ENCODE measurements around the gene NUDT11. TPM values are rescaled to one million over a fixed set of nuclear protein-coding genes. Genes with fewer than 3 reads are reported as not detected.
A peak's percentile ranks its signal among the peaks of the same experiment; 100 is the strongest.

The NUDT11 gene
- 23.6 and 25.7 TPM in 2 replicates for total RNA-seq (2021)
- long read RNA-seq, transcript NUDT11-201 (2 exons, 2,385 nt) = major isoform, 302 of 310 reads
- long read RNA-seq, partial matches to known transcripts = 3 of 310 reads
- long read RNA-seq, other reads (novel, unspliced or antisense) = 5 of 310 reads

GRCh38 chrX:51496501-51497291, at the start of gene NUDT11:
Gene NUDT11, minus strand, starts transcription at chrX:51496592. Its CDS starts 148 bp downstream, at chrX:51496444.
- no peak within 1 kb of the TSS for H4K8ac ChIP-seq (replicated peaks; ENCODE audit: insufficient read length, low read depth, low read length)
- H3K23ac ChIP-seq (ENCODE audit: insufficient read length, low read depth, low read length) = no peak within 1 kb of the TSS
- H2BK12ac ChIP-seq (ENCODE audit: insufficient read length, low read depth, low read length) = no peak within 1 kb of the TSS
- no peak within 1 kb of the TSS for H3K4ac ChIP-seq (ENCODE audit: low read depth, low read length)
- H2AK5ac ChIP-seq (ENCODE audit: insufficient read length, low read length) = no peak within 1 kb of the TSS
- DNase-seq = peak; percentile 77
- peaks cover 47 to 64% of the 10 kb centered on the region in 2 experiments for H3K9me3 Mint-ChIP-seq
- no peak within 1 kb of the TSS for H4K91ac ChIP-seq (ENCODE audit: insufficient read length, low read depth, low read length)
- no peak within 1 kb of the TSS for H3K56ac ChIP-seq (ENCODE audit: insufficient read length, low read depth, low read length)
- H3K27ac Mint-ChIP-seq = peak within 1 kb of the TSS; percentile 58 to 90 (median 82); a peak in 3 of 7 replicates
- H3K14ac ChIP-seq (ENCODE audit: insufficient read depth, low read length) = peak within 1 kb of the TSS; percentile 81
- no CpG with 5 or more reads among the region's 96 CpGs for WGBS (ENCODE audit: extremely low coverage, insufficient read length, low lambda C conversion rate)
- peak within 1 kb of the TSS; percentile 54 for H3K9ac ChIP-seq (ENCODE audit: extremely low read depth, insufficient read length, low read length)
- H3T11ph ChIP-seq (ENCODE audit: low read length) = no peak within 1 kb of the TSS
- no peak within 1 kb of the TSS for H2BK120ac ChIP-seq (ENCODE audit: low read depth, low read length, poor library complexity, severe bottlenecking)
- no peaks in the 10 kb centered on the region for H3K79me2 ChIP-seq (ENCODE audit: insufficient read depth, low read length)
- peak within 1 kb of the TSS; percentile 72 for H3K4me2 ChIP-seq (ENCODE audit: insufficient read depth, insufficient read length, low read length)
- no peak within 1 kb of the TSS for H4K5ac ChIP-seq (ENCODE audit: insufficient read length, low read depth, low read length)
- no peak within 1 kb of the TSS for H3K27ac ChIP-seq (ENCODE audit: insufficient read length, low read depth, low read length)
- no peak within 1 kb of the TSS for H2BK5ac ChIP-seq (ENCODE audit: insufficient read length, low read length)
- no peaks in the 10 kb centered on the region for H3K4me1 ChIP-seq (ENCODE audit: insufficient read depth, low read length)
- H3K27me3 Mint-ChIP-seq (ENCODE audit: low read depth) = peaks cover 11% of the 10 kb centered on the region
- no peak within 1 kb of the TSS for H2BK15ac ChIP-seq (ENCODE audit: low read depth, low read length)
- no peaks in the 10 kb centered on the region for H3K23me2 ChIP-seq (ENCODE audit: insufficient read length, low read depth, low read length, poor library complexity, severe bottlenecking)
- peak within 1 kb of the TSS; percentile 83 for H3K18ac ChIP-seq (ENCODE audit: insufficient read length, low read depth, low read length)
- peaks cover 4 to 9% of the 10 kb centered on the region in 2 experiments for H3K4me1 Mint-ChIP-seq
- H4K20me1 ChIP-seq (ENCODE audit: control insufficient read depth, insufficient read depth, insufficient read length) = no peaks in the 10 kb centered on the region
- no peaks in the 10 kb centered on the region for H3K79me1 ChIP-seq (ENCODE audit: insufficient read depth, low read depth, low read length, poor library complexity, severe bottlenecking)
- no peak within 1 kb of the TSS for H2AFZ ChIP-seq (ENCODE audit: low read length)
- peak within 1 kb of the TSS; percentile 83 to 93 for H3K4me3 Mint-ChIP-seq
- H2BK20ac ChIP-seq (ENCODE audit: low read depth, low read length, poor library complexity, severe bottlenecking) = no peak within 1 kb of the TSS
- peaks cover 4 to 13% (median 8%) of the 10 kb centered on the region in 3 experiments; a peak in 6 of 7 replicates for H3K36me3 Mint-ChIP-seq (ENCODE audit: insufficient read depth in 1 of 3, low read depth in 3 of 3)
- H3K27me3 ChIP-seq (ENCODE audit: insufficient read depth, low read length) = no peaks in the 10 kb centered on the region
- H3K9me3 ChIP-seq (ENCODE audit: control insufficient read depth, low read depth, low read length) = peaks cover 19% of the 10 kb centered on the region
- no peak for TF ChIP-seq CTCF (conservative IDR thresholded peaks at IDR 0.05)
